Progenitor cell of endocrine pancreas (in vitro differentiated cells): ENCODE data around the gene MAST4. TPM values are rescaled to one million over a fixed set of nuclear protein-coding genes. Genes with fewer than 3 reads are reported as not detected.

Source experiments
- DNase-seq: peaks from one replicate; pipeline ENCODE4 v3.0.0; 2021; ENCODE audit warnings: low spot score; ENCODE audit not compliant: unreplicated experiment
- H3K27ac Mint-ChIP-seq: 2 replicates; pipeline ENCODE4 v1.8.0; 2021; ENCODE audit warnings: mild to moderate bottlenecking, moderate library complexity, mixed read lengths
- H3K27me3 Mint-ChIP-seq: 2 replicates; pipeline ENCODE4 v1.8.0; 2021; ENCODE audit warnings: mixed read lengths
- H3K36me3 Mint-ChIP-seq: 2 replicates; pipeline ENCODE4 v1.8.0; 2022; ENCODE audit warnings: mixed read lengths; ENCODE audit not compliant: insufficient read depth
- H3K4me1 Mint-ChIP-seq: 2 replicates; pipeline ENCODE4 v1.8.0; 2021; ENCODE audit warnings: low read depth, mixed read lengths
- H3K4me3 Mint-ChIP-seq: 2 replicates; pipeline ENCODE4 v1.8.0; 2021; ENCODE audit warnings: low read depth, mild to moderate bottlenecking, moderate library complexity, mixed read lengths
- H3K9me3 Mint-ChIP-seq: 2 replicates; pipeline ENCODE4 v1.8.0; 2021; ENCODE audit warnings: low read depth, mixed read lengths
- total RNA-seq: library from RNA; stranded (reverse); gene quantifications from 2 replicates; pipeline ENCODE4 v1.2.1, GENCODE V29; 2021
- TF ChIP-seq, protein P1 (sequence below): fragments of 200-600 bp; sonication (generic); IDR thresholded peaks from one replicate; pipeline ENCODE4 v1.5.0; 2021; ENCODE audit warnings: antibody characterized with exemption, mild to moderate bottlenecking; ENCODE audit not compliant: unreplicated experiment

The MAST4 gene
- total RNA-seq, 1 donor from 2014 or later: 45.3 TPM

DNA sequence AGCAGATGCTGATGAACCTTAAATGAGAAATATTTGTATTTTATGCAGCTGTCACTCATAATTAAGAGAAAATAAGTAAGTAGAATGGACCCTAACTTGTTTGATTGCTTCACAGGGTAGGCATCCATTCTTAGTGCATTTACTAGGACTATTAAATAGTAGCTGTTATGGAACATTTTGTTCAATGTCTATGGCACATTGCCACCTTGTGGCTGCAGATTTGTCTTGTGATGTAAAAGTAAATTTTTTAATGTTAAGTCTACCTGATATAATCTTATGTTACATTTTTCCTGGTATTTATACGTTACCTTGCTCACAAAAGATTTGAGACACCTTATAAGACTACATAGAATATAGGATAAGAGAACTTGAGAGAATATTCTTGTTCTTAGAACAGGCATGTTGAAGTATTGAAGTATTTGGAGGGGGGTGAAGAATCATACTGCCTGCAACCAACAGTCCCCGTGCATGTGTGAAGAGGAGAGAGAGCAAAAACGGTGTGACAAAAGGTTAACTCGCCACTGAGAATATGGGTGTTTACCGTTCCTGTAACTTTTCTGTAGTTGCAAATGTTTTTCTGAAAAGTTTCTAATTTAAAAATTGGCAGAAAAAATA is 161.1 kb downstream of the MAST4 start:
- H3K4me3 Mint-ChIP-seq: no peak overlapping the region
- H3K27ac Mint-ChIP-seq: peak overlapping the region; percentile 84
- no peaks in the 10 kb centered on the region for H3K27me3 Mint-ChIP-seq
- peaks cover 20% of the 10 kb centered on the region for H3K4me1 Mint-ChIP-seq
- H3K36me3 Mint-ChIP-seq: peaks cover 3% of the 10 kb centered on the region
- no peaks in the 10 kb centered on the region for H3K9me3 Mint-ChIP-seq
- DNase-seq: no peak
- TF ChIP-seq, protein P1, sequence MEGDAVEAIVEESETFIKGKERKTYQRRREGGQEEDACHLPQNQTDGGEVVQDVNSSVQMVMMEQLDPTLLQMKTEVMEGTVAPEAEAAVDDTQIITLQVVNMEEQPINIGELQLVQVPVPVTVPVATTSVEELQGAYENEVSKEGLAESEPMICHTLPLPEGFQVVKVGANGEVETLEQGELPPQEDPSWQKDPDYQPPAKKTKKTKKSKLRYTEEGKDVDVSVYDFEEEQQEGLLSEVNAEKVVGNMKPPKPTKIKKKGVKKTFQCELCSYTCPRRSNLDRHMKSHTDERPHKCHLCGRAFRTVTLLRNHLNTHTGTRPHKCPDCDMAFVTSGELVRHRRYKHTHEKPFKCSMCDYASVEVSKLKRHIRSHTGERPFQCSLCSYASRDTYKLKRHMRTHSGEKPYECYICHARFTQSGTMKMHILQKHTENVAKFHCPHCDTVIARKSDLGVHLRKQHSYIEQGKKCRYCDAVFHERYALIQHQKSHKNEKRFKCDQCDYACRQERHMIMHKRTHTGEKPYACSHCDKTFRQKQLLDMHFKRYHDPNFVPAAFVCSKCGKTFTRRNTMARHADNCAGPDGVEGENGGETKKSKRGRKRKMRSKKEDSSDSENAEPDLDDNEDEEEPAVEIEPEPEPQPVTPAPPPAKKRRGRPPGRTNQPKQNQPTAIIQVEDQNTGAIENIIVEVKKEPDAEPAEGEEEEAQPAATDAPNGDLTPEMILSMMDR: peak; percentile 85

DNA sequence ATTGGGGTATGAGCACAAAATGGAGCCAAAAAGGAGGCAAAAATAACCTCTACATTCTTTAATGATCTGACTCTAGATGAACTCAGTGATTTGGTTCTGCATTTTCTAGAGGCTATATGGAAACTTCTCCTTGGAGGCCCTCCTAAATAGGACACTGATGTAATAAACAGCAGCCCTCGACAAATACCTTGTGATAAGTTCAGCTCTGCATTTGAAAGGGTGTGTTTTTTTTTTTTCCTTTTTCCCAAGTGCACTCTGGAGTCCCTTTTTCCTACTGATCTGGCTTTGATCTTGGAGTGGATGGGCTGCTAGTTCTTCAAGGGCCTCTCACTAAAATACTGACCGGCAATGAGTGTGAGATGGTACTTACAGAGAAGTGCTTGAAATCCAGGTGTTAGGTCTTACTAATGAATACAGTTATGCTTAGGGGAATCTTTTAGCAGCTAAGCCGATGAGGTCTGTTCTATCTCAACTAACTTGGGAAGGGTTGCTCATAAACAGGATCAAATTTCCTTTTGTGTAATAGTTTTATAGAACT is 161.7 kb downstream of the MAST4 start:
- TF ChIP-seq, protein P1: no peak
- DNase-seq: no peak
- no peak overlapping the region for H3K27ac Mint-ChIP-seq
- no peak overlapping the region for H3K4me3 Mint-ChIP-seq
- peaks cover 20% of the 10 kb centered on the region for H3K4me1 Mint-ChIP-seq
- no peaks in the 10 kb centered on the region for H3K27me3 Mint-ChIP-seq
- peaks cover 3% of the 10 kb centered on the region for H3K36me3 Mint-ChIP-seq
- H3K9me3 Mint-ChIP-seq: no peaks in the 10 kb centered on the region

DNA sequence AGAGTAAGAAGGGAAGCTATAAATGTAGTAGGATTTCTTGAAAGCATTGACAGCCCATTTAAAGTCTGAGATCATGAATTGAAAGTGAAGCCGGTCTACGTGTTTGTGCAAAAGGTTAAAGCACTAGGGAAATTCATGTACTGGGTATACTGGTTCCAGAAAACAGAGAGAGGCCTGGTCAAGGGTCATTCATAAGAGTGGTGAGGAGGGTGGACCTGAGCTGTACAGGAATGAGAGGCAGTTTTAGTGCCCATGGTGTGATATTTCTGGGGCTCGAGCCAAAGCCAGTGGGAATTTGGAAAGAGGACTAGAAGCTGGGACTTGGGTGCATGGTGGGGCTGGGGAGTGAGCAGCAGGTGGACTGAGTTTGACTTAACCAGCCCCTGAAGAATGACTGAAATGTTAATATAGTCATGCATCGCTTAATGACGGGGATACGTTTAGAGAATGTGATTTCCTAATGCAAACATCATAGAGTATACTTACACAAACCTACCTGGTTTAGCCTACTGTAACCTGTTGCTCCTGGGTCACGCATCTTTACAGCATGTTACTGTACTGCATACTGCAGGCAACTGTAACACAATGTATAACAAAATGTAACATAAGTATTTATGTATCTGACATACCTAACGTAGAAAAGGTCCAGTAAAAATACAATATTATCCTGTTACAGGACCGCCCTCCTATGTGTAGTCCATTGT is 173.0 kb downstream of the MAST4 start:
- no peaks in the 10 kb centered on the region for H3K27me3 Mint-ChIP-seq
- H3K4me1 Mint-ChIP-seq: peaks cover 4% of the 10 kb centered on the region
- TF ChIP-seq, protein P1: no peak
- H3K27ac Mint-ChIP-seq: no peak overlapping the region
- H3K36me3 Mint-ChIP-seq: no peaks in the 10 kb centered on the region
- H3K4me3 Mint-ChIP-seq: no peak overlapping the region
- no peaks in the 10 kb centered on the region for H3K9me3 Mint-ChIP-seq
- DNase-seq: no peak

DNA sequence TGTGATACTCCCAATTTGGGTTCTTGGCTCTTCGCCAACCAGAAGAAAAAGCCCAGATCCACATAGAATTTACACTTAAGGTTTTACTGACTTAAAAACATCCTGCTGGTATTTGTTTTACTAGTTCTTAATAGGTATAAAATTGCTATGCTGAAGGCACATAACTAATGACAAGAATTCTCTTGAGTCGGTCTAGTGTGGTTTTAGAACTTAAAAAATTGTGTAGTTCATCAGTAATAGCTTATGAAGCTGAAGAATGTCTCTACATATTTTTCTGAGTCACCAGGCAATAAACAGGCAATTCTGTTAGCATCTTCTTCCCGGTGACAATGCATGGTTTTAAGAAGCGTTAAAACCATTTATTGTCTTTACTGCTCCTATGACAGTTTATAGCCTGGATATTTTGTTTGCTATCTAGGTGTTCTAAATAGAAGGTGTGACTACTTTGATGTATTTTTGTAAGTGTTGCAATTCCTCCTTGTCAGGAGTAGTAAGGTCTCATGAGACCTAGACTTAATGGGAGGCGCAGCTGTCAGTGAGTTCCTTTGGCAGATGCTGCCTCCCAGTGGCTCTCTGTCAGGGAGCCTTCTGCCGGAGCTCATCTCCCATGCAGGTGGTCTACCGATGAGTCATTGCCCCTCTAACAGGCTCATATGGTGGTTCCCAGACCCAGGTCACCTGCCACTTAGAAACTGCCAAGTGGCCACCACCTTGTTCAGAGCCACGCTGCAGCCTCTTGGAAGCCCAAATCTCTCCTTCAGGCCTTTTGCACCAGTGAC is 173.8 kb downstream of the MAST4 start:
- Mint-ChIP-seq H3K36me3 (no peaks in the 10 kb centered on the region), H3K27me3 (no peaks in the 10 kb centered on the region), H3K9me3 (no peaks in the 10 kb centered on the region), H3K4me1 (peaks cover 4% of the 10 kb centered on the region), H3K27ac (no peak overlapping the region), H3K4me3 (no peak overlapping the region)
- TF ChIP-seq, protein P1: no peak
- no peak for DNase-seq

DNA sequence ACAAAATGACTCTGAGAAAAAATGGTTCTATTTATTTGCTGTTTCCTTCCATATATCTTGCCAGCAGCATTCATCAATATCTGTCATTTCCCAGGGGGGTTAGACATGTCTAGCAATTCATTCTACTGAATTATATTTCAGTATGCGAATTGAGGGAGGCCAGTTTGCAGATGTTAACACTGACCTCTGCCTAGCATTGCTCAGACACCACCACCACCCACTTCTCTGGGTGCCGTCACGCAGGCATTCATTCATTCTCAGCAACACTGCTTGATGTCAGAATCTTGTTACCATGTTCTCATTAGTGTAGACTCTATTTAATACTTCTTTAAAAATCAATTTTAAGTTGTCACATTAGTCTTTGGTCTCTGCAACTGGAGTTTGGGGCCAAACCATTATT is 181.7 kb downstream of the MAST4 start:
- DNase-seq: no peak
- peaks cover 7% of the 10 kb centered on the region for H3K4me1 Mint-ChIP-seq
- TF ChIP-seq, protein P1: no peak
- H3K9me3 Mint-ChIP-seq: peaks cover 7% of the 10 kb centered on the region
- H3K4me3 Mint-ChIP-seq: no peak overlapping the region
- no peak overlapping the region for H3K27ac Mint-ChIP-seq
- peaks cover 9% of the 10 kb centered on the region for H3K36me3 Mint-ChIP-seq
- no peaks in the 10 kb centered on the region for H3K27me3 Mint-ChIP-seq
